Peyer's patch (tissue), 4 donors: ENCODE results near the gene SRRM1.

ENCODE experiments used
- CTCF ChIP-seq, 6 experiments: fragments of 450-650 bp in 4 of 6; fragments of 200-600 bp in 2 of 6; sonication (generic) in 1 of 6; IDR thresholded peaks; one replicate each; pipeline ENCODE4 v1.5.1; 2017 to 2019; ENCODE audit warnings: antibody characterized with exemption in 6 of 6, mild to moderate bottlenecking in 3 of 6, moderate library complexity in 1 of 6
- POLR2A ChIP-seq, 2 donors: fragments of 450-650 bp; IDR thresholded peaks; one replicate each; pipeline ENCODE4 v1.5.1; 2017; ENCODE audit warnings: antibody characterized with exemption in 2 of 2, mild to moderate bottlenecking in 2 of 2, moderate library complexity in 2 of 2

- TF ChIP-seq CTCF (IDR thresholded peaks at IDR 0.05): no peak
- TF ChIP-seq POLR2A (IDR thresholded peaks at IDR 0.05): no peak
Measured at GRCh38 chr1:24636661-24637357, 6.3 kb upstream of the SRRM1 start.
